Gastrocnemius medialis (tissue), 4 donors: ENCODE data around the gene CCDC158.

Experiments
- POLR2A ChIP-seq, 2 donors: fragments of 450-650 bp; IDR thresholded peaks; one replicate each; pipeline ENCODE4 v1.6.1; 2017; ENCODE audit warnings: antibody characterized with exemption in 2 of 2, mild to moderate bottlenecking in 2 of 2, moderate library complexity in 2 of 2
- TF ChIP-seq, protein P1 (sequence below), 5 experiments: fragments of 450-650 bp in 3 of 5; fragments of 200-600 bp in 2 of 5; sonication (generic) in 2 of 5; IDR thresholded peaks in 4 of 5; conservative IDR thresholded peaks in 1 of 5; 1 replicate in 4 of 5; 2 replicates in 1 of 5; pipeline ENCODE4 v1.5.1; 2016 to 2019; ENCODE audit warnings: antibody characterized with exemption in 5 of 5, mild to moderate bottlenecking in 3 of 5, moderate library complexity in 3 of 5

DNA sequence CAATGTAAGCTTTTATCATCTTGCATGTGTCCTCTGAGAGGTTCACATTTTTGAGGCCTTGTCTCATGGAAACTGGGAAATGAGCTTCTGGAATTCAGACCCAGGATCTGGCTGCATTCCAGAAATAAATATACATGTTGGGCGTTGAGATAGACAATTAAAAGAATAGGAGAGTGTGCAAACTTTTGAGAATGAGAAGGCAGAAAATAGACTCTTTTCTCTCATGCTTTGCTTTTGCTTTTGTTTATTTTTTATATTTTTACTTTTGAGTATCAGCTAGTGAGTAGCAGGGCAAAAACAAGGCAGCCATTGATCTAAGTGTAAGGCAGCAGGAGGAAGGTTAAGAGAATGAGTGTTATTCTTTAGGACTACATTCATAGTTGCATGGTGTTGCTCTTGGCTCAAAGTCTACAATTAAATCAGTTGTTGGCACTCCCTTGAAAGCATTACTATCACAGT is 26.5 kb upstream of the CCDC158 start:
- TF ChIP-seq, protein P1, sequence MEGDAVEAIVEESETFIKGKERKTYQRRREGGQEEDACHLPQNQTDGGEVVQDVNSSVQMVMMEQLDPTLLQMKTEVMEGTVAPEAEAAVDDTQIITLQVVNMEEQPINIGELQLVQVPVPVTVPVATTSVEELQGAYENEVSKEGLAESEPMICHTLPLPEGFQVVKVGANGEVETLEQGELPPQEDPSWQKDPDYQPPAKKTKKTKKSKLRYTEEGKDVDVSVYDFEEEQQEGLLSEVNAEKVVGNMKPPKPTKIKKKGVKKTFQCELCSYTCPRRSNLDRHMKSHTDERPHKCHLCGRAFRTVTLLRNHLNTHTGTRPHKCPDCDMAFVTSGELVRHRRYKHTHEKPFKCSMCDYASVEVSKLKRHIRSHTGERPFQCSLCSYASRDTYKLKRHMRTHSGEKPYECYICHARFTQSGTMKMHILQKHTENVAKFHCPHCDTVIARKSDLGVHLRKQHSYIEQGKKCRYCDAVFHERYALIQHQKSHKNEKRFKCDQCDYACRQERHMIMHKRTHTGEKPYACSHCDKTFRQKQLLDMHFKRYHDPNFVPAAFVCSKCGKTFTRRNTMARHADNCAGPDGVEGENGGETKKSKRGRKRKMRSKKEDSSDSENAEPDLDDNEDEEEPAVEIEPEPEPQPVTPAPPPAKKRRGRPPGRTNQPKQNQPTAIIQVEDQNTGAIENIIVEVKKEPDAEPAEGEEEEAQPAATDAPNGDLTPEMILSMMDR (IDR thresholded peaks at IDR 0.05 in 4 of 5, conservative IDR thresholded peaks at IDR 0.05 in 1 of 5): no peak
- no peak for TF ChIP-seq POLR2A (IDR thresholded peaks at IDR 0.05)
